Subcutaneous adipose tissue (tissue), 4 donors: ENCODE data around the gene PHAX. TPM values are rescaled to one million over a fixed set of nuclear protein-coding genes. Genes with fewer than 3 reads are reported as not detected.

Source experiments
- total RNA-seq, 4 donors: library from RNA; depleted of rRNA; stranded (reverse); fragments of >200 nt; gene quantifications; one replicate each; pipeline ENCODE4 v1.1.0, GENCODE V29; 2016
- TF ChIP-seq, protein P1 (sequence below): fragments of 450-650 bp; IDR thresholded peaks from one replicate; pipeline ENCODE4 v1.5.1; 2016; ENCODE audit warnings: low read depth, mild to moderate bottlenecking, control low read depth, antibody characterized with exemption, moderate library complexity

Gene PHAX
- total RNA-seq, 4 donors from 2014 or later = 53.5 to 85.3 (median 70.8) TPM

DNA sequence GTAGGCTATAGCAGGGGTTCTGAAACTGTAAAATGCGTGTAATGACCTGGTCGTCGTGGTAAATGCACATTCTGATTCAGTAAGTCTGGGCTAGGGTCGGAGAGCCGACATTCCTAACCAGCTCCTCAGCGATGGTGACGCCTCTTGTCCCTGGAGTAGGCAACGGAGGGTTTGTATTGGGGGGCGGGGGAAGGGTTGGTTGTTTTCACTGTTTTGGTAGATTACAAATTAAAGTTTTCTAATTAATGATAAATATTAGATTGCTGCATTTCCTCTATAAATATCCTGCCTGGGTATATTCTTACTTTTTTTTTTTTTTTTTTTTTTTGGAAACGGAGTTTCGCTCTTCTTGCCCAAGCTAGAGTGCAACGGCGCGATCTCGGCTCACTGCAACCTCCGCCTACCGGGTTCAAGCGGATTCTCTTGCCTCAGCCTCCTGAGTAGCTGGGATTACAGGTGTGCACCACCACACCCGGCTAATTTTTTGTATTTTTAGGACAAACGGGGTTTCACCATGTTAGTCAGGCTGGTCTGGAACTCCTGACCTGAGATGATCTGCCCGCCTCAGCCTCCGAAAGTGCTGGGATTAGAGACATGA is 5.2 kb upstream of the PHAX start:
- TF ChIP-seq, protein P1, sequence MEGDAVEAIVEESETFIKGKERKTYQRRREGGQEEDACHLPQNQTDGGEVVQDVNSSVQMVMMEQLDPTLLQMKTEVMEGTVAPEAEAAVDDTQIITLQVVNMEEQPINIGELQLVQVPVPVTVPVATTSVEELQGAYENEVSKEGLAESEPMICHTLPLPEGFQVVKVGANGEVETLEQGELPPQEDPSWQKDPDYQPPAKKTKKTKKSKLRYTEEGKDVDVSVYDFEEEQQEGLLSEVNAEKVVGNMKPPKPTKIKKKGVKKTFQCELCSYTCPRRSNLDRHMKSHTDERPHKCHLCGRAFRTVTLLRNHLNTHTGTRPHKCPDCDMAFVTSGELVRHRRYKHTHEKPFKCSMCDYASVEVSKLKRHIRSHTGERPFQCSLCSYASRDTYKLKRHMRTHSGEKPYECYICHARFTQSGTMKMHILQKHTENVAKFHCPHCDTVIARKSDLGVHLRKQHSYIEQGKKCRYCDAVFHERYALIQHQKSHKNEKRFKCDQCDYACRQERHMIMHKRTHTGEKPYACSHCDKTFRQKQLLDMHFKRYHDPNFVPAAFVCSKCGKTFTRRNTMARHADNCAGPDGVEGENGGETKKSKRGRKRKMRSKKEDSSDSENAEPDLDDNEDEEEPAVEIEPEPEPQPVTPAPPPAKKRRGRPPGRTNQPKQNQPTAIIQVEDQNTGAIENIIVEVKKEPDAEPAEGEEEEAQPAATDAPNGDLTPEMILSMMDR = no peak

- TF ChIP-seq, protein P1 = no peak
These were observed 3.6 kb upstream of the PHAX start for GRCh38 chr5:126597156-126597555.

GRCh38 chr5:126599499-126599898 is 1.2 kb upstream of the PHAX start:
- TF ChIP-seq, protein P1 = no peak

- TF ChIP-seq, protein P1 = no peak
These were observed 2.8 kb downstream of the PHAX start for GRCh38 chr5:126603402-126603991.

DNA sequence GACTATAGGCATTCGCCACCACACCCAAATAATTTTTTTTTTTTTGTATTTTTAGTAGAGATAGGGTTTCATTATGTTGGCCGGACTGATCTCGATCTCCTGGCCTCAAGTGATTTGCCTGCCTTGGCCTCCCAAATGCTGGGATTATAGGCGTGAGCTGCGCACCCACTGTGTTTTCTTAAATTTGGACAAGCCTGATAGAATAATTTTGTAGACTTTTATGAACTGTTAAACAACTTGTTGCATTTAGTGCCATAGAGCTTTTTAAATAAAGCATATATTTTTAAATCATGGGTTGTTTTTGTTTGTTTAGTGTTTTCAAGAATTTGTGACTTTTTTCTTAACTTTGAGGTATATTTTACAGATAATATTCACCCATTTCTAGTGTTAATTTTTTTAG is 4.8 kb downstream of the PHAX start:
- TF ChIP-seq, protein P1 = no peak

GRCh38 chr5:126610160-126610559 is 9.4 kb downstream of the PHAX start:
- TF ChIP-seq, protein P1 = no peak

DNA sequence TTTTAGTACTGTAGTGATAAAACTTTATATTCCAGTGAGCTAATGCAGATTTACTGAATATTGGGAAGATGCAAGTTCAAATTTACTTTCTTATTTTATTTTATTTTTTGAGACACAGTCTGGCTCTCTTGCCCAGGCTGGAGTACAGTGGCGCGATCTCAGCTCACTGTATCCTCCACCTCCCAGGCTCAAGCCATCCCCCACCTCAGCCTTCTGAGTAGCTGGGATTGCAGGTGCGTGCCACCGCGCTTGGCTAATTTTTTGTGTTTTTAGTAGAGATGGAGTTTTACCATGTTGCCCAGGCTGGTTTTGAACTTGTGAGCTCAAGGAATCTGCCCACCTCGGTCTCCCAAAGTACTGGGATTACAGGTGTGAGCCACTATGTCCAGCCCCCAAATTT is 9.9 kb downstream of the PHAX start:
- TF ChIP-seq, protein P1 = no peak
